Hair follicle dermal papilla cell (primary cell): ENCODE results near the gene USP17L21. TPM values are rescaled to one million over a fixed set of nuclear protein-coding genes. Genes with fewer than 3 reads are reported as not detected.

ENCODE experiments used
- total RNA-seq: library from RNA; depleted of rRNA; stranded (reverse); fragments of >200 nt; gene quantifications from 2 replicates; pipeline ENCODE4 v1.2.3, GENCODE V29; 2012

Gene USP17L21
- not detected in 2 replicates for total RNA-seq

GRCh38 chr4:9262572-9262971 lies at the start of gene USP17L21:
TSS of gene USP17L21 (plus strand) at chr4:9262872. CDS start at chr4:9262872, 0 bp downstream.

GRCh38 chr4:9215105-9215504 lies 47.6 kb upstream of the USP17L21 start, which contains the start of gene USP17L11:
TSS of gene USP17L11 (plus strand) at chr4:9215405. CDS start at chr4:9215405, 0 bp downstream.

GRCh38 chr4:9219852-9220251 lies 42.8 kb upstream of the USP17L21 start, which contains the start of gene USP17L12:
TSS of gene USP17L12 (plus strand) at chr4:9220152. CDS start at chr4:9220152, 0 bp downstream.

GRCh38 chr4:9224596-9224995 lies 38.1 kb upstream of the USP17L21 start, which contains the start of gene USP17L13:
TSS of gene USP17L13 (plus strand) at chr4:9224896. CDS start at chr4:9224896, 0 bp downstream.

GRCh38 chr4:9234085-9234484 lies 28.6 kb upstream of the USP17L21 start, which contains the start of gene USP17L15:
TSS of gene USP17L15 (plus strand) at chr4:9234385. CDS start at chr4:9234385, 0 bp downstream.

GRCh38 chr4:9243579-9243978 lies 19.1 kb upstream of the USP17L21 start, which contains the start of gene USP17L17:
TSS of gene USP17L17 (plus strand) at chr4:9243879. CDS start at chr4:9243879, 0 bp downstream.

GRCh38 chr4:9247953-9248680 lies 14.6 kb upstream of the USP17L21 start, which contains the start of gene USP17L18:
TSS of gene USP17L18 (plus strand) at chr4:9248630. CDS start at chr4:9248630, 0 bp downstream.

GRCh38 chr4:9253078-9253477 lies 9.6 kb upstream of the USP17L21 start, which contains the start of gene USP17L19:
TSS of gene USP17L19 (plus strand) at chr4:9253378. CDS start at chr4:9253378, 0 bp downstream.

GRCh38 chr4:9257824-9258223 lies 4.8 kb upstream of the USP17L21 start, which contains the start of gene USP17L20:
TSS of gene USP17L20 (plus strand) at chr4:9258124. CDS start at chr4:9258124, 0 bp downstream.

GRCh38 chr4:9267319-9267718 lies 4.6 kb downstream of the USP17L21 start, which contains the start of gene USP17L22:
TSS of gene USP17L22 (plus strand) at chr4:9267619. CDS start at chr4:9267619, 0 bp downstream.

Other genes starting within 250 kb of the USP17L21 start
- not detected in 2 replicates for gene FAM90A26, start 92.5 kb upstream of the USP17L21 start, total RNA-seq
- not detected in 2 replicates for gene USP17L10, start 52.2 kb upstream of the USP17L21 start, total RNA-seq
- not detected in 2 replicates for gene USP17L11, start 47.5 kb upstream of the USP17L21 start, total RNA-seq
- gene USP17L12, start 42.7 kb upstream of the USP17L21 start, total RNA-seq, result not detected in 2 replicates
- not detected in 2 replicates for gene USP17L13, start 38.0 kb upstream of the USP17L21 start, total RNA-seq
- not detected in 2 replicates for gene USP17L15, start 28.5 kb upstream of the USP17L21 start, total RNA-seq
- not detected in 2 replicates for gene USP17L17, start 19.0 kb upstream of the USP17L21 start, total RNA-seq
- gene USP17L18, start 14.2 kb upstream of the USP17L21 start, total RNA-seq, result not detected in 2 replicates
- gene USP17L19, start 9.5 kb upstream of the USP17L21 start, total RNA-seq, result not detected in 2 replicates
- not detected in 2 replicates for gene USP17L20, start 4.7 kb upstream of the USP17L21 start, total RNA-seq
- gene USP17L22, start 4.7 kb downstream of the USP17L21 start, total RNA-seq, result not detected in 2 replicates
- not detected in 2 replicates for gene USP17L24, start 62.3 kb downstream of the USP17L21 start, total RNA-seq
- not detected in 2 replicates for gene USP17L25, start 67.0 kb downstream of the USP17L21 start, total RNA-seq
- not detected in 2 replicates for gene USP17L26, start 71.8 kb downstream of the USP17L21 start, total RNA-seq
- not detected in 2 replicates for gene USP17L5, start 76.5 kb downstream of the USP17L21 start, total RNA-seq
- not detected in 2 replicates for gene USP17L27, start 81.3 kb downstream of the USP17L21 start, total RNA-seq
- gene USP17L28, start 86.0 kb downstream of the USP17L21 start, total RNA-seq, result not detected in 2 replicates
- not detected in 2 replicates for gene USP17L29, start 90.8 kb downstream of the USP17L21 start, total RNA-seq
- gene USP17L30, start 100.3 kb downstream of the USP17L21 start, total RNA-seq, result not detected in 2 replicates
- not detected in 2 replicates for gene DEFB131A, start 181.5 kb downstream of the USP17L21 start, total RNA-seq